ENCODE data around the gene TBC1D3B. TPM values are rescaled to one million over a fixed set of nuclear protein-coding genes. Genes with fewer than 3 reads are reported as not detected.
"Not testable (repeated sequence)": the region's sequence is repeated elsewhere in the genome, so short reads cannot be mapped to it uniquely, and the experiment has no call there.

Gene TBC1D3B
- total RNA-seq, result 1.9 TPM

DNA sequence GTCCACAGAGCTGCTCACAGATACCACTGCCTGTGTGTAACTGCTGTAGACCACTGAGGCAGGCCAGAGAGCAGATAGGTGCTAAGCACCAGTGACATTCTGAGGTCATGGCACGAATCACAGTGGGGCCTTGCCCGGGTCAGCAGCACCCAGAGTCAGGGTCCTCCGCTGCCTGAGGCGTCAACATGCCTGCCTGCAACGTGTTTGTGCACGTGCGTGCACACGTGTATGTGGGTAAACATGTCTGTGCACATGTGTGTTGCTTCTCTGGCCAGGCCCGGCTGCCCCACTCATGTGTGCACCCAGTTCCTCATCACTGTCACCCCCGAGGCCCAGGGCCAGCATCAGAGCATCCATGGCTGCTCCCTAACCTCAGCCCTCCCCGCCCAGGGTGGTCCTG lies at the start of gene TBC1D3B:
Gene TBC1D3B (minus strand): TSS at position 101 of the 400 bp plus-strand sequence. CDS start 1,586 bp downstream, outside the sequence.
- DNase-seq, result not testable (repeated sequence)

DNA sequence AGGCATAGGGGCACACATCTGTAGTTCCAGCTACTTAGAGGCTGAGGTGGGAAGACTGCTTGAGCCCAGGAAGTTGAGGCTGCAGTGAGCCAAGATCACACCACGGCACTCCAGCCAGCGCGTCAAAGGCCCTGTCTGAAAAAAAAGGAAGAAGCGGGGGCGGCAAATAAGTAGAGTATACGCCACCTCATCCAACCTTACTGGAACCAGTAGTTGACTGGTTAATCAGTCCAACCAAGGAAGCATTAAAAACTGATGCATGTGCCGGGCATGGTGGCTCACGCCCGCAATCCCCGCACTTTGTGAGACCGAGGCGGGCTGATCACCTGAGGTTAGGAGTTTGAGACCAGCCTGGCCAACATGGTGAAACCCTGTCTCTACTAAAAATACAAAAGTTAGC lies 46.5 kb upstream of the TBC1D3B start:
- not testable (repeated sequence) for DNase-seq

DNA sequence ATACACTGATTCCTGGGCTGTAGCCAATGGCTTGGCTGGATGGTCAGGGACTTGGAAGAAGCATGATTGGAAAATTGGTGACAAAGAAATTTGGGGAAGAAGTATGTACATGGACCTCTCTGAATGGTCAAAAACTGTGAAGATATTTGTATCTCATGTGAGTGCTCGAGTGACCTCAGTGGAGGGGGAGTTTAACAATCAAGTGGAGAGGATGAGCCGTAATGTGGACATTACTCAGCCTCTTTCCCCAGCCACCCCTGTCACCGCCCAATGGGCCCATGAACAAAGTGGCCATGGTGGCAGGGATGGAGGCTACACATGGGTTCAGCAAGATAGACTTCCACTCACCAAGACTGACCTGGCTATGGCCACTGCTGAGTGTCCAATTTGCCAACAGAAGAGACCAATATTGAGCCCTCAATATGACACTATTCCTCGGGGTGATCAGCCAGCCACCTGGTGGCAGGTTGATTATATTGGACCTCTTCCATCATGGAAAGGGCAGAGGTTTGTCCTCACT lies 45.2 kb upstream of the TBC1D3B start:
- DNase-seq, result not testable (repeated sequence)

DNA sequence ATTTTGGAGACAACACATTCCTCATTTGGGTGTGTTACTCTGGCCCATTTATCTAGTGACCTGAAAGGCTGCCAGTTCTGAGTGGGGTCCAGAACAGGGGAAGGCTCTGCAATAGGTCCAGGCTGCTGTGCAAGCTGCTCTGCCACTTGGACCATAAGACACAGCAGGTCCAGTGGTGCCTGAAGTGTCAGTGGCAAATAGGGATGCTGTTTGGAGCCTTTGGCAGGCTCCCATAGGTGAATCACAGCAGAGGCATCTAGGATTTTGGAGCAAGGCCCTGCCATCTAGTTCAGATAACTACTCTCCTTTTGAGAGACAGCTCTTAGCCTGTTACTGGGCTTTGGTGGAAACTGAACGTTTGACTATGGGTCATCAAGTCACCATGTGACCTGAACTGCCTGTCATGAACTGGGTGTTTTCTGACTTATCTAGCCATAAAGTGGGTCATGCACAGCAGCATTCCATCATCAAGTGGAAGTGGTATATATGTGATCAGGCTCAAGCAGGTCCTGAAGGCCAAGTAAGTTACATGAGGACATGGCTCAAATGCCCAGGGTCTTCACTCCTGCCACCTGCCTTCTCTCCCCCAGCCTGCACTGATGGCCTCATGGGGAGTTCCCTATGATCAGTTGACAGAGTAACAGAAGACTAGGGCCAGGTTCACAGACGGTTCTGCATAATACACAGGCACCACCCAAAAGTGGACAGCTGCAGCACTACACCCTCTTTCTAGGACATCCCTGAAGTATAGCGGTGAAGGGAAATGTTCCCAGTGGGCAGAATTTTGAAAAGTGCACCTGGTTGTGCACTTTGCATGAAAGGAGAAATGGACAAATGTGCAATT lies 44.5 kb upstream of the TBC1D3B start:
- not testable (repeated sequence) for DNase-seq

DNA sequence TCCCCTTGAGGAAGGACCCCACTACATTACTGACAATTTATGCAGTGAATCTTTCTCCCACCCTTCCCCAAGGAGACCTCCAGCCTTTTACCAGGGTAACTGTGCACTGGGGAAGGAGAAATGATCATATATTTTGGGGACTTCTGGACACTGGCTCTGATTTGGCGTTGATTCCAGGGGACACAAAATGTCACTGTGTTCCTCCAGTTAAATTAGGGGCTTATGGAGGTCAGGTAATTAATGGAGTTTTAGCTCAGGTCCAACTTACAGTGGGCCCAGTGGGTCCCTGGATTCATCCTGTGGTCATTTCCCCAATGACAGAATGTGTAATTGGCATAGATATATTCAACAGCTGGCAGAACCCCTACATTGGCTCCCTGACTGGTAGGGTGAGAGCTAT lies 43.1 kb upstream of the TBC1D3B start:
- not testable (repeated sequence) for DNase-seq

DNA sequence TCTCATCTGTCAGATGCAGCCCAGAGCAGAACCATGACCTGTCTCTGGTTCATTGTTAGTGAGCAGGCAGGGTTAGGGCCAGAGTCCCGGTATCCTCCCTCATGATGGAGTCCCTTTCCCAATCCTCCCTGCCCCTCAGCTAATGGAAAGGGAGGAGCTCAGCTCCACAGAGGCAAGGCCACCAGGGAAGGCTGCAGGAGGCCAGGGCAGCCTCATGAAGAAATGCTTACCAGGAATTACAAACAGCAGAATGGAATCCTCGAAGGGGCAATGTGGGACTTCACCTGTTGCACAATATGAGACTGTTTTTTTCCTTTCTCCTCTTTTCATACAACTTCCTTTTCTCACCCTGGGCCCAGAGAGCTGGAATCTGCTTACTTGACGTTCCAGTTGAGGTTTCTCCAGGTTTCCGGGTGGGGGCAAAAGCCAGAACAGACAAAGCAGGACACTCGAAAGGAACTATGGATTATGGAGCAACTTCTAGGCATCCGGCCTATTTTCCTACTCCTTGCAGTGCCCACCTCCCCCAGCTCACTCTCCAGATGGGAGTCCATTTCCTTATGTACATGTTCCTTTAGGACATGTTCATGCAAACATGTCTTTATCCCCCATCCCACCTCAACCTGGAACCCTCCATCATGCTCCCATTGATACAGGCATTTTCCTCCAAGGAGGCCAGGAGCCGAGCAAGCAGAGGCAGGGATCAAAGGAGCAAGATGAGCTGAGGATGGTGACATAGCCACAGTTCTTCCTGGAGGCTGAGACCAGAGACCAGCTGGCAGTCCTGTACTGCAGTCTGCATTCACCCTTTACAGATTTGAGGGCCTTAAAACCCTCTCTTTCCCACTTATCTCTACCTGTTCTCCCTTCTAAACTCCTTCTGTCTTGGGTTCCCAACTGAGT lies 39.2 kb upstream of the TBC1D3B start:
- not testable (repeated sequence) for DNase-seq

- DNase-seq, result no peak
These were observed 38.5 kb upstream of the TBC1D3B start for GRCh38 chr17:36214918-36215317.

DNA sequence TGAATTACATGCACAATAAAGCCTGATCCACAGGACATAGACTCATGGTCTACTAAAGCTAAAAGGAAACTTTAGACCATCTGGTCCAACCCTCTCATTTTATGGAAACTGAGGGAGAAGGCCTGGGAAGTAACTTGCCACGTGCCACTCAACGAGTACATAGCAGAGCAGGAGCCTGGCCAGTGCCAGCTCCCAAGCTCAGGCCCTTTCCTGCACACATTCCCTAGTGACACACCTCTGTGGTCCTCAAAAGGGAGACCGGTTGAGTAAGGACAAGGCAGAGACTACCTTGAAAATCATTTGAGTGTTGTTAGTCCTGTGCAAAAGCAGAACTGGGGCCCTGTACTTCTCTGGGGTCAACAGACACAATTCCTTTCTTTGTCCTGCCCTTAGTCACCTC lies 37.3 kb upstream of the TBC1D3B start:
- DNase-seq, result no peak

DNA sequence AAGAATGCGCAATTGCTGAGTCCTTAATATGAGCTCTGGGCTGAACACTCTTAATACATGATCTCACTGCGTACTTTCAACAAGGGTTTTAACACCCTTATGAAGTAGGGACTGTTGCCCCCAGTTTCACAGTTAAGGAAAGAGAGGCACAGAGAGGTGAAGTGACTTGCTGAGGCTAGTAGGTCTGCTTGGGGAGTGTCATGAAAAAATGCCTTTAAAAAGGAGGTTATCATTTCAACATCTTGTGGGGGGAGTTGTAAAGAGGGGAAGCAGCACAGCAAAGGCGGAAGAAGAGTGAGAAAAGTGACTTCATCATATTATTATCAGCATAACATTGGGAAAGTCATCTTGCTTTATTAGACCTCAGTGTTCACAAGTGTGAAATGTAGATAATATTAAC lies 36.5 kb upstream of the TBC1D3B start:
- DNase-seq, result no peak

DNA sequence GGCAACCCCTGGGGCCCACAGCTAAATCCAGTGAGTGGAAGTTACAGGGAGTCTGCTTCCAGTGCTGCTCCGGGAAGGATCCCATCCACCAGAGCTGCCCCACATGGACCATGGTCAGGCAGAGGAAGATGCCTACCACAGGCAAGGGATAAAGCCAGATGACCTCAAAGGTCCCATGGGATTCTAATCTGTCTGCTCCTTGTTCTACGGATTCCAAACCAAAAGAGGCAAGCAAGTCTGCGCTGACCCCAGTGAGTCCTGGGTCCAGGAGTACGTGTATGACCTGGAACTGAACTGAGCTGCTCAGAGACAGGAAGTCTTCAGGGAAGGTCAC lies 35.8 kb upstream of the TBC1D3B start:
- no peak for DNase-seq

GRCh38 chr17:36211484-36212271 lies 35.2 kb upstream of the TBC1D3B start:
- DNase-seq, result not testable (repeated sequence)

- not testable (repeated sequence) for DNase-seq
These were observed 34.2 kb upstream of the TBC1D3B start, which contains the start of gene CCL4L2 for GRCh38 chr17:36210439-36211211. TSS of gene CCL4L2 (plus strand) at chr17:36211063.

DNA sequence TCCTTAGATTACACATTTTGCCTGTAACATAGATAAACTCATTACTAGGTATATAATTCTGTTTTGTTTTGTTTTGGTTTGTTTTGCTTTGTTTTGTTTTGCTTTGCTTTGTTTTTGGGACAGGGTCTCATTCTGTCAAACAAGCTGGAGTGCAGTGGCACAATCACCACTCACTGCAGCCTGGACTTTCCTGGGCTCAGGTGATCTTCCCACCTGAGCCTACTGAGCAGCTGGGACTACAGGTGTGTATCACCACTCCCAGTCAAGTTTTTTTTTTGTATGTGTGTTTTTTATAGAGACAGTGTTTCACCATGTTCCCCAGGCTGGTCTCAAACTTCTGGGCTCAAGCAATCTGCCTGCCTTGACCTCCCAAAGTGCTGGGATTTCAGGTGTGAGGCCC lies 33.1 kb upstream of the TBC1D3B start:
- no peak for DNase-seq

- not testable (repeated sequence) for DNase-seq
These were observed 30.9 kb upstream of the TBC1D3B start for GRCh38 chr17:36207383-36207782.

DNA sequence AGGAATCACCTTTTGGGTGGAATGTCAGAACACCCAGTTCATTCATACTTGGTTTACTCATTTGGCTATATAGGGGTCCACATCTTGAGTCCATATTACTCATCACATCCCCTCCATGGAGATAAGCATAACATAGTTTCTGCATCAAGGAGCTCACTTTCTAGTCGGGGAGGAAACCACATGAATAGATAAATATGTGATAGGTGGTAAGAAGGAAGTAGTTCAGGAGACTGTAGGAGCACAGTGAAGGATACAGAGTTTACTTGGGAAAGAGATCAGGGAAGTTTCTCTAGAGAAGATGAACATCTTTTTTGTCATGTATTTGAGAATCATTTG lies 30.0 kb upstream of the TBC1D3B start:
- DNase-seq, result not testable (repeated sequence)

DNA sequence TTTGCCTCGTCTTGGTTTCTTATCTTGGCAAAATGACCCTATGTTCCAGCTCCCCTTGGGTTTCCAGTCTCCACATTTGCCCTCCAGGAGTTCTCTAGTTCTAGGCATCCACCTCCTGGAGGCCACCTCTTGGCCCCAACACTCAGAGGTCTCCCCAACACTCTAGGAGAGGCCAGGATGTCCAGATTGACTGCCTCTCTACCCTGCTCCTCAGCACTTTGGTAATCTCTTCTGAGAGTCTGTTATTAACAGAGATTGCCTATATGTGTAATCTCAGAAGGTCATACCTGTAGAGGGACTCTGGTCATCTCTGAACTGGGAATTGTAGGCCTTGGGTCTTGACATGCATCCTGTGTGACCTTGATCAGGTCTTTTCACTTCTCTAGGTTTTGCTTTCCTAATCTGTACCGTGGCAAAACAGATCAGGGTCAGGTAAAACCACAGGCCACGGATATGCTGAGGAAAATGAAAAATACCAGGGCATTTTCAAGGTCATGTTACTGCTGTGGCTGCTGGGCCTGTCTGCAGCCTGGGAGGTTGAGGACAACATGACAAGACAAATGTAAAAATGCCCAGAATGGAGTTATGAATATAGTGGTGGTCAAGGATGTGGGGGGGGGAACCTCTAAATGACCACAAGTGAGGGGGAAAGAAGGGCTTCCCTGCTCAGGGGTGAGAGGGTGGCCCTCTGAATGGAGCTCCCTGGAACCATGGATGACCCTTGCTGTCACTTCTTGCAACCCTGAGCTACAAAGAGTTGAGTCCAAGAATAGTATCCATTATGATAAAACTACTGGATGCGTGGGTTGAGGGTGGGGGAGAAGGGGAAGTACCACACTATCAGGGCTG lies 29.4 kb upstream of the TBC1D3B start:
- DNase-seq, result no peak

DNA sequence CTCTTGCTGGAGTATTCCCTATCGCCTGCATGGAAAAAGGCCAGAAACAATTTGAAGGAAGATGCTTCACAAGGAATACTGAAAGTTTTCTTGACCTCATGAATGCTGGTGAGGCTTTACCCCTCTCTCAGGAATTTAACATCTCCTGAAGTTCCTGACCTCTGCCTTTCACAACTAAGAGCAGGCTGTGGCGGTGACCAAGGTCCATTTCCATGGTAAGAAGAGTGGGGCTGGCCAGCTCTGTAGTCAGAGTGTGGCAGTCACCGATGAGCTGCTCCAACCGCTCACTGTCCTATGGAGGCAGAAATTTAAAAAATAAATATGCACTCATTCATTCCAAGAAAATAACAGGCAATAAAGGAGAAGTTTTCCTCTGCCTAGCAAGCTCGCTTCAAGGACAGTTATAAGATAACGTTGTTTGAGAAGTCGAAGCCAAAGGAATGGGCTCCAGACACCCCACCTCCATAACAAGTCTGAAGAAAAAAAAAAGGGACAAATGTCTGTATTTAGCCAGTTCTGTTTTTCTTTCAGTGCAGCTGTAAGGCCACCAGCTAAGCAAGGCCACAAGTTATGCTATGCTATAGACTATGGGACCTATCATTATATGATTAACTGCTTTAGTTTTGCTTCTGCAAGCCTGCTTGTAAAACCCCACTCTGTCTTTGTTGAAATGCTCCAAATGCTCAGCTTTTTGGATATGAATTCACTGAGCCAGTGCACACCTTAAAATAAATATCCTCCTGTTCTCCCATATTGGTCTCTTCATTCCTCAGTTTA lies 28.5 kb upstream of the TBC1D3B start:
- DNase-seq, result no peak

GRCh38 chr17:36203335-36203734 lies 26.9 kb upstream of the TBC1D3B start:
- no peak for DNase-seq

- DNase-seq, result not testable (repeated sequence)
These were observed 25.1 kb upstream of the TBC1D3B start for GRCh38 chr17:36201506-36201905.

- DNase-seq, result not testable (repeated sequence)
These were observed 24.7 kb upstream of the TBC1D3B start for GRCh38 chr17:36201102-36201501.

Data from occipital lobe (tissue), 2 donors.